LNCaP clone FGC (cell line): Measurements from ENCODE around the gene DRAM2.

Experiments
- DNase-seq: peaks from one replicate; pipeline ENCODE4 v3.0.0-alpha.2; 2011; ENCODE audit warnings: low read depth
- H3K4me3 ChIP-seq: 2 replicates; pipeline ENCODE4 v1.5.1; 2011; ENCODE audit warnings: mild to moderate bottlenecking, low read depth, low read length, control low read depth
- CTCF ChIP-seq: IDR thresholded peaks from 2 replicates; pipeline ENCODE4 v1.5.1; 2012; ENCODE audit warnings: mild to moderate bottlenecking; ENCODE audit not compliant: control insufficient read depth, insufficient read depth; ENCODE audit errors: extremely low read depth

Gene DRAM2

GRCh38 chr1:111131693-111132092, 8.2 kb downstream of the DRAM2 start:
- DNase-seq: no peak

GRCh38 chr1:111129376-111129775, 10.5 kb downstream of the DRAM2 start:
- DNase-seq: no peak
- TF ChIP-seq CTCF: no peak
- no peak overlapping the region for H3K4me3 ChIP-seq

More at GRCh38 chr1:111131693-111132092, 8.2 kb downstream of the DRAM2 start:
- H3K4me3 ChIP-seq: no peak overlapping the region
- no peak for TF ChIP-seq CTCF

- TF ChIP-seq CTCF: no peak
Observed at GRCh38 chr1:111127923-111128643, 11.8 kb downstream of the DRAM2 start.

GRCh38 chr1:111126354-111126753, 13.5 kb downstream of the DRAM2 start:
- H3K4me3 ChIP-seq: no peak overlapping the region
- no peak for TF ChIP-seq CTCF

More at GRCh38 chr1:111127923-111128643, 11.8 kb downstream of the DRAM2 start:
- H3K4me3 ChIP-seq: no peak overlapping the region
- DNase-seq: no peak

GRCh38 chr1:111116496-111116895, 23.4 kb downstream of the DRAM2 start:
- no peak overlapping the region for H3K4me3 ChIP-seq
- no peak for TF ChIP-seq CTCF
- no peak for DNase-seq

More at GRCh38 chr1:111126354-111126753, 13.5 kb downstream of the DRAM2 start:
- no peak for DNase-seq

GRCh38 chr1:111110197-111110899, 29.5 kb downstream of the DRAM2 start:
- DNase-seq: peak; percentile 77
- no peak overlapping the region for H3K4me3 ChIP-seq
- no peak for TF ChIP-seq CTCF
